Measurements from ENCODE around the gene LRRC39. TPM values are rescaled to one million over a fixed set of nuclear protein-coding genes. Genes with fewer than 3 reads are reported as not detected.

Gene LRRC39
- polyA plus RNA-seq, 3 donors, result 0.39 to 1.6 TPM; not detected in 1

- Mint-ChIP-seq H3K27ac (no peak overlapping the region), H3K27me3 (ENCODE audit: low read depth in 3 of 3) (no peaks in the 10 kb centered on the region), H3K4me3 (no peak overlapping the region), H3K4me1 (peaks cover 21% of the 10 kb centered on the region), H3K36me3 (no peaks in the 10 kb centered on the region), H3K9me3 (no peaks in the 10 kb centered on the region)
- no peaks in the 10 kb centered on the region for H3K36me3 ChIP-seq (replicated peaks in 1 of 2; ENCODE audit: control insufficient read depth in 1 of 2, insufficient read depth in 2 of 2, low read length in 2 of 2)
- no peak for TF ChIP-seq CTCF (IDR thresholded peaks at IDR 0.05)
- DNase-seq, result no peak
- no peaks in the 10 kb centered on the region for H3K27me3 ChIP-seq (ENCODE audit: control insufficient read depth in 2 of 2, insufficient read depth in 2 of 2, low read length in 2 of 2)
- no peaks in the 10 kb centered on the region for H3K9me3 ChIP-seq (replicated peaks in 1 of 2; ENCODE audit: control insufficient read depth in 1 of 2, insufficient read depth in 1 of 2, low read length in 2 of 2)
- WGBS (ENCODE audit: insufficient coverage), result 100% methylated on average over 3 of the region's 8 CpGs
- no peak overlapping the region for H3K27ac ChIP-seq (ENCODE audit: low read depth in 1 of 2, low read length in 2 of 2)
- no peaks in the 10 kb centered on the region for H4K20me1 ChIP-seq (ENCODE audit: insufficient read depth, low read length)
- H3K9ac ChIP-seq (ENCODE audit: insufficient read depth, low read length, poor library complexity, severe bottlenecking), result no peak overlapping the region
- H2AFZ ChIP-seq (ENCODE audit: insufficient read depth, low read depth, low read length, poor library complexity, severe bottlenecking), result peak overlapping the region; percentile 100
- peak overlapping the region in 1 of 3 experiments; percentile 99 for H3K4me3 ChIP-seq (replicated peaks in 1 of 3; ENCODE audit: low read depth in 2 of 3, low read length in 3 of 3)
- H3K79me2 ChIP-seq (ENCODE audit: insufficient read depth, low read length), result peaks cover 65% of the 10 kb centered on the region
- intact Hi-C loops (cut with micrococcal nuclease), result loop anchor here (5.0 kb wide), 3 partner anchors 94 to 136 kb away; partner anchors contain the start of genes RTCA (in 2 of the 2) and DBT (in 1 of the 2)
- peak overlapping the region; percentile 94 for H3K4me2 ChIP-seq (replicated peaks; ENCODE audit: extremely low read depth, low read length, poor library complexity, severe bottlenecking)
- H3K4me1 ChIP-seq (ENCODE audit: control insufficient read depth in 1 of 2, insufficient read depth in 2 of 2, low read length in 2 of 2), result peaks cover 14 to 22% of the 10 kb centered on the region in 2 donors
Observed at GRCh38 chr1:100131623-100132022, 46.4 kb downstream of the LRRC39 start.

GRCh38 chr1:100130552-100131077 is 47.4 kb downstream of the LRRC39 start:
- Mint-ChIP-seq H3K27me3 (ENCODE audit: low read depth in 3 of 3) (no peaks in the 10 kb centered on the region), H3K36me3 (peaks cover 1 to 8% of the 10 kb centered on the region in 2 donors), H3K4me1 (peaks cover 21% of the 10 kb centered on the region), H3K4me3 (no peak overlapping the region), H3K9me3 (no peaks in the 10 kb centered on the region), H3K27ac (no peak overlapping the region)
- WGBS (ENCODE audit: insufficient coverage), result no CpG with 5 or more reads among the region's 5 CpGs
- TF ChIP-seq CTCF (IDR thresholded peaks at IDR 0.05), result no peak
- Histone ChIP-seq H3K9ac (ENCODE audit: insufficient read depth, low read length, poor library complexity, severe bottlenecking) (no peak overlapping the region), H3K27me3 (ENCODE audit: control insufficient read depth in 2 of 2, insufficient read depth in 2 of 2, low read length in 2 of 2) (no peaks in the 10 kb centered on the region), H2AFZ (ENCODE audit: insufficient read depth, low read depth, low read length, poor library complexity, severe bottlenecking) (no peak overlapping the region), H3K36me3 (replicated peaks in 1 of 2; ENCODE audit: control insufficient read depth in 1 of 2, insufficient read depth in 2 of 2, low read length in 2 of 2) (no peaks in the 10 kb centered on the region), H3K9me3 (replicated peaks in 1 of 2; ENCODE audit: control insufficient read depth in 1 of 2, insufficient read depth in 1 of 2, low read length in 2 of 2) (no peaks in the 10 kb centered on the region), H4K20me1 (ENCODE audit: insufficient read depth, low read length) (no peaks in the 10 kb centered on the region), H3K4me3 (replicated peaks in 1 of 3; ENCODE audit: low read depth in 2 of 3, low read length in 3 of 3) (no peak overlapping the region), H3K4me1 (ENCODE audit: control insufficient read depth in 1 of 2, insufficient read depth in 2 of 2, low read length in 2 of 2) (peaks cover 14 to 22% of the 10 kb centered on the region in 2 donors), H3K4me2 (replicated peaks; ENCODE audit: extremely low read depth, low read length, poor library complexity, severe bottlenecking) (no peak overlapping the region), H3K79me2 (ENCODE audit: insufficient read depth, low read length) (peaks cover 62% of the 10 kb centered on the region), H3K27ac (ENCODE audit: low read depth in 1 of 2, low read length in 2 of 2) (no peak overlapping the region)
- intact Hi-C loops (cut with micrococcal nuclease), result loop anchor here (5.0 kb wide), 3 partner anchors 93 to 137 kb away; partner anchors contain the start of genes RTCA (in 2 of the 2) and DBT (in 1 of the 2)
- no peak for DNase-seq

Data from CD14-positive monocyte (primary cell).